ENCODE results near the gene MCAT. TPM values are rescaled to one million over a fixed set of nuclear protein-coding genes. Genes with fewer than 3 reads are reported as not detected.

MCAT gene
- total and polyA plus RNA-seq, 2 donors (not counting 1 experiment from before 2014, with no cell fraction given), result 8.4 to 10.1 TPM

- Mint-ChIP-seq H3K9me3 (ENCODE audit: insufficient read depth) (no peaks in the 10 kb centered on the region), H3K4me3 (no peak overlapping the region), H3K4me1 (peaks cover 11% of the 10 kb centered on the region), H3K27me3 (no peaks in the 10 kb centered on the region), H3K27ac (peak overlapping the region; percentile 73)
- Histone ChIP-seq H3K27ac (ENCODE audit: low read length in 2 of 2) (no peak overlapping the region), H3K27me3 (replicated peaks in 1 of 4; ENCODE audit: control extremely low read depth in 1 of 4, control insufficient read depth in 3 of 4, insufficient read depth in 4 of 4, low read length in 3 of 4) (no peaks in the 10 kb centered on the region), H3K4me3 (ENCODE audit: control extremely low read depth in 1 of 5, extremely low read depth in 1 of 5, insufficient read depth in 1 of 5, low read depth in 2 of 5, low read length in 4 of 5) (no peak overlapping the region), H3K36me3 (replicated peaks in 1 of 2; ENCODE audit: control extremely low read depth in 1 of 2, control insufficient read depth in 1 of 2, extremely low read depth in 1 of 2, insufficient read depth in 2 of 2, low read length in 1 of 2) (peaks cover 0 to 5% of the 10 kb centered on the region in 2 experiments), H3K4me2 (replicated peaks; ENCODE audit: low read depth, low read length, poor library complexity, severe bottlenecking) (peak overlapping the region; percentile 8), H2AFZ (ENCODE audit: insufficient read depth, low read depth, low read length, poor library complexity, severe bottlenecking) (no peak overlapping the region), H3K9ac (ENCODE audit: low read length) (no peak overlapping the region), H3K4me1 (ENCODE audit: control insufficient read depth in 2 of 2, insufficient read depth in 2 of 2, low read length in 2 of 2) (peaks cover 0 to 12% of the 10 kb centered on the region in 2 donors), H3K9me3 (ENCODE audit: control extremely low read depth in 1 of 3, control insufficient read depth in 2 of 3, insufficient read depth in 1 of 3, low read length in 2 of 3) (no peaks in the 10 kb centered on the region), H3K79me2 (ENCODE audit: control insufficient read depth, insufficient read depth, low read length) (no peaks in the 10 kb centered on the region), H4K20me1 (ENCODE audit: control insufficient read depth, insufficient read depth, low read length, poor library complexity, severe bottlenecking) (peaks cover 11% of the 10 kb centered on the region)
- WGBS (ENCODE audit: insufficient coverage), result 94% methylated on average over 18 of the region's 18 CpGs
- ATAC-seq (ENCODE audit: low read depth), result no peak
- CTCF ChIA-PET, result interaction anchor here (0.5 to 1.5 kb wide), 2 partner anchors 16 to 30 kb away, joined by 3 read pairs; no protein-coding TSS in a partner anchor
- no peak for TF ChIP-seq EZH2 (IDR thresholded peaks at IDR 0.05; ENCODE audit: borderline replicate concordance, insufficient read depth, low read depth, low read length, poor library complexity, severe bottlenecking)
- TF ChIP-seq, protein P1, sequence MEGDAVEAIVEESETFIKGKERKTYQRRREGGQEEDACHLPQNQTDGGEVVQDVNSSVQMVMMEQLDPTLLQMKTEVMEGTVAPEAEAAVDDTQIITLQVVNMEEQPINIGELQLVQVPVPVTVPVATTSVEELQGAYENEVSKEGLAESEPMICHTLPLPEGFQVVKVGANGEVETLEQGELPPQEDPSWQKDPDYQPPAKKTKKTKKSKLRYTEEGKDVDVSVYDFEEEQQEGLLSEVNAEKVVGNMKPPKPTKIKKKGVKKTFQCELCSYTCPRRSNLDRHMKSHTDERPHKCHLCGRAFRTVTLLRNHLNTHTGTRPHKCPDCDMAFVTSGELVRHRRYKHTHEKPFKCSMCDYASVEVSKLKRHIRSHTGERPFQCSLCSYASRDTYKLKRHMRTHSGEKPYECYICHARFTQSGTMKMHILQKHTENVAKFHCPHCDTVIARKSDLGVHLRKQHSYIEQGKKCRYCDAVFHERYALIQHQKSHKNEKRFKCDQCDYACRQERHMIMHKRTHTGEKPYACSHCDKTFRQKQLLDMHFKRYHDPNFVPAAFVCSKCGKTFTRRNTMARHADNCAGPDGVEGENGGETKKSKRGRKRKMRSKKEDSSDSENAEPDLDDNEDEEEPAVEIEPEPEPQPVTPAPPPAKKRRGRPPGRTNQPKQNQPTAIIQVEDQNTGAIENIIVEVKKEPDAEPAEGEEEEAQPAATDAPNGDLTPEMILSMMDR (IDR thresholded peaks at IDR 0.05), result no peak
- no peak for DNase-seq
- POLR2A ChIA-PET, result interaction anchor here (1.0 to 1.1 kb wide), 2 partner anchors 11 to 163 kb away, joined by 3 read pairs; no protein-coding TSS in a partner anchor
- intact Hi-C loops (cut with micrococcal nuclease), result no loop called here
These were observed 20.1 kb upstream of the MCAT start for GRCh38 chr22:43163241-43163795.

DNA sequence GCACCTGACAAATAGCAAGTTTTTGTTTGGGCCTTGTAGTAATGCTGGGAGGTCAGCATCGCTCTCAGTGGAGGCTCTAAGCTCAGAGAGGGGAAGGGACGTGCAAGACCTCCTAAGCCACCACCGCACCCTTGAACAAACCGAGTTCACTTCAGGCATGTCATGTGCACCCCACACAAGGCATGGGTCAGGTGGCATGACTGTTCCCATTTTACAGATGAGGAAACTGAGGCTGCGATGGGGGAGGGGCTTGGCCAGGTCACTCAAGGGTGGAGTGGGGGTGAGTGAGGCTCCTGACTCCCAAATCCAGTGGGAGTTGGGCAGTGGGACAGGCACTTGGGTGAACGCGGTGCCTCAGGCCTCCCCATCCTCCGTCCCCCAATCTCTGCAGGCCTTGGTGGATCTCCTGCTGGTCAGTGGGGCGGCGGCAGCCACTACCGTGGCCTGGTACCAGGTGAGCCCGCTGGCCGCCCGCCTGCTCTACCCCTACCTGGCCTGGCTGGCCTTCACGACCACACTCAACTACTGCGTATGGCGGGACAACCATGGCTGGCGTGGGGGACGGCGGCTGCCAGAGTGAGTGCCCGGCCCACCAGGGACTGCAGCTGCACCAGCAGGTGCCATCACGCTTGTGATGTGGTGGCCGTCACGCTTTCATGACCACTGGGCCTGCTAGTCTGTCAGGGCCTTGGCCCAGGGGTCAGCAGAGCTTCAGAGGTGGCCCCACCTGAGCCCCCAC is 19.4 kb upstream of the MCAT start:
- H4K20me1 ChIP-seq (ENCODE audit: control insufficient read depth, insufficient read depth, low read length, poor library complexity, severe bottlenecking), result peaks cover 11% of the 10 kb centered on the region
- Mint-ChIP-seq H3K27ac (no peak overlapping the region), H3K4me3 (no peak overlapping the region), H3K9me3 (ENCODE audit: insufficient read depth) (no peaks in the 10 kb centered on the region), H3K27me3 (no peaks in the 10 kb centered on the region), H3K4me1 (peaks cover 11% of the 10 kb centered on the region)
- H3K27ac ChIP-seq (ENCODE audit: low read length in 2 of 2), result no peak overlapping the region
- DNase-seq (no peak), ATAC-seq (ENCODE audit: low read depth) (no peak)
- intact Hi-C loops (cut with micrococcal nuclease), result no loop called here
- H2AFZ ChIP-seq (ENCODE audit: insufficient read depth, low read depth, low read length, poor library complexity, severe bottlenecking), result no peak overlapping the region
- no peak overlapping the region for H3K4me3 ChIP-seq (ENCODE audit: control extremely low read depth in 1 of 5, extremely low read depth in 1 of 5, insufficient read depth in 1 of 5, low read depth in 2 of 5, low read length in 4 of 5)
- H3K4me2 ChIP-seq (replicated peaks; ENCODE audit: low read depth, low read length, poor library complexity, severe bottlenecking), result no peak overlapping the region
- TF ChIP-seq, protein P1 (IDR thresholded peaks at IDR 0.05), result no peak
- TF ChIP-seq EZH2 (IDR thresholded peaks at IDR 0.05; ENCODE audit: borderline replicate concordance, insufficient read depth, low read depth, low read length, poor library complexity, severe bottlenecking), result no peak
- peaks cover 0 to 5% of the 10 kb centered on the region in 2 experiments for H3K36me3 ChIP-seq (replicated peaks in 1 of 2; ENCODE audit: control extremely low read depth in 1 of 2, control insufficient read depth in 1 of 2, extremely low read depth in 1 of 2, insufficient read depth in 2 of 2, low read length in 1 of 2)
- no peaks in the 10 kb centered on the region for H3K27me3 ChIP-seq (replicated peaks in 1 of 4; ENCODE audit: control extremely low read depth in 1 of 4, control insufficient read depth in 3 of 4, insufficient read depth in 4 of 4, low read length in 3 of 4)
- 97% methylated on average over 21 of the region's 24 CpGs for WGBS (ENCODE audit: insufficient coverage)
- peaks cover 0 to 12% of the 10 kb centered on the region in 2 donors for H3K4me1 ChIP-seq (ENCODE audit: control insufficient read depth in 2 of 2, insufficient read depth in 2 of 2, low read length in 2 of 2)
- no peaks in the 10 kb centered on the region for H3K79me2 ChIP-seq (ENCODE audit: control insufficient read depth, insufficient read depth, low read length)
- no peak overlapping the region for H3K9ac ChIP-seq (ENCODE audit: low read length)
- CTCF ChIA-PET, result interaction anchor here (0.5 to 1.5 kb wide), 2 partner anchors 15 to 29 kb away, joined by 3 read pairs; no protein-coding TSS in a partner anchor
- H3K9me3 ChIP-seq (ENCODE audit: control extremely low read depth in 1 of 3, control insufficient read depth in 2 of 3, insufficient read depth in 1 of 3, low read length in 2 of 3), result no peaks in the 10 kb centered on the region
- POLR2A ChIA-PET, result interaction anchor here (0.7 kb wide), 1 partner anchor 19 kb away, joined by 3 read pairs; no protein-coding TSS in a partner anchor
